ENCODE measurements around the gene SYTL5. TPM values are rescaled to one million over a fixed set of nuclear protein-coding genes. Genes with fewer than 3 reads are reported as not detected.

The SYTL5 gene
- total and polyA plus RNA-seq, 9 donors = 0.10 to 2.8 (median 0.18) TPM; not detected in 2

DNA sequence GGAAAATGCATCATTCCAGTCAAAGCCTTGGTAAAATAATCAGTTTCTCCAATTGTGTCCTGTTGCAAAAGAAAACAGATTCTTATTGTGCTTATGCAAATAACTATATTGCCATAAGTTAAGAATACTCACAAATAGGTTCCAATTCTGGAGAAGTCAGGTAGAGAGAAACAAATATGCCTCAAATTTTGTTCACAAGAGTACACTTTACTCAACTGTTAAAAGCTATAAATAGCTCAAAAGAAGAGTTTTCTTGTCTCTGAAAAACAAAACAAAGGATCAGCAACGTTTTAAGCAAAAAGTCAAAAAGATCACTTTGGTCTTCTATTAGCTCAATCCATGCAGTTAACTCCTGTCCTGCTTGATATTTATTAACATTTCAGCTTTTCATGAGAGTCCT lies 21.9 kb downstream of the SYTL5 start:
- H3K27ac ChIP-seq = no peak overlapping the region
- no peaks in the 10 kb centered on the region for H3K9me3 ChIP-seq
- intact Hi-C loops (cut with DNase I) = no loop called here
- no peaks in the 10 kb centered on the region for H3K36me3 ChIP-seq
- H3K4me1 ChIP-seq (ENCODE audit: insufficient read depth) = no peaks in the 10 kb centered on the region
- H3K4me3 ChIP-seq = no peak overlapping the region
- WGBS, 3 donors = 13 to 31% (median 16%) methylated on average over 1 of the region's 1 CpG
- no peaks in the 10 kb centered on the region for H3K27me3 ChIP-seq
- no peak for TF ChIP-seq POLR2A (IDR thresholded peaks at IDR 0.05)
- TF ChIP-seq CTCF (IDR thresholded peaks at IDR 0.05) = no peak
- no peak for TF ChIP-seq EP300 (IDR thresholded peaks at IDR 0.05)
- DNase-seq = no peak

DNA sequence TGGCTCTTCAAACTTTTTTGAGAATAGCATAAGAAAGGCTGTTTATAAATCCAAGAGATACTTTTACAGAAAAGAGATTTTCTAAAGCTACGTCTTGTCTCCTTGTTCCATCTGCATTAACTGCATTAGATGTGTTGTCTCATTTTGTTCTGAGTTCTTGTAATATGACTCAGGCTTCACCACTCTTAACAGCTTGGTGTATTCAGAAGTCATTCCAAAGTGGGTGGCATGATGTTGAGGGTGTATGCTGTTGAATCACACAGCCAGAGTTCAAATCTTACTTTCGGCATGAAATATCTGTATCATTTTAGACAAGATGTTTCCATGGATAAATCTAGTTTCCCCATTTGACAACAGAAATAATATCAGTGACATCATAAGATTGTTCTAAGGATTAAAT lies 30.1 kb downstream of the SYTL5 start:
- Histone ChIP-seq H3K36me3 (no peaks in the 10 kb centered on the region), H3K4me3 (no peak overlapping the region), H3K9me3 (no peaks in the 10 kb centered on the region), H3K27me3 (no peaks in the 10 kb centered on the region), H3K27ac (no peak overlapping the region), H3K4me1 (ENCODE audit: insufficient read depth) (no peaks in the 10 kb centered on the region)
- TF ChIP-seq POLR2A (IDR thresholded peaks at IDR 0.05) = no peak
- TF ChIP-seq CTCF (IDR thresholded peaks at IDR 0.05) = no peak
- no peak for TF ChIP-seq EP300 (IDR thresholded peaks at IDR 0.05)
- no peak for DNase-seq
- WGBS, 3 donors = 88 to 96% (median 92%) methylated on average over 2 of the region's 2 CpGs
- intact Hi-C loops (cut with DNase I) = no loop called here

GRCh38 chrX:38038501-38038900 lies 32.1 kb downstream of the SYTL5 start:
- no peaks in the 10 kb centered on the region for H3K36me3 ChIP-seq
- H3K27ac ChIP-seq = no peak overlapping the region
- no peak for TF ChIP-seq CTCF (IDR thresholded peaks at IDR 0.05)
- TF ChIP-seq POLR2A (IDR thresholded peaks at IDR 0.05) = no peak
- TF ChIP-seq EP300 (IDR thresholded peaks at IDR 0.05) = no peak
- no peak for DNase-seq
- intact Hi-C loops (cut with DNase I) = no loop called here
- H3K9me3 ChIP-seq = no peaks in the 10 kb centered on the region
- H3K27me3 ChIP-seq = no peaks in the 10 kb centered on the region
- no peaks in the 10 kb centered on the region for H3K4me1 ChIP-seq (ENCODE audit: insufficient read depth)
- H3K4me3 ChIP-seq = no peak overlapping the region
- WGBS, 3 donors = 37 to 44% (median 40%) methylated on average over 2 of the region's 2 CpGs

DNA sequence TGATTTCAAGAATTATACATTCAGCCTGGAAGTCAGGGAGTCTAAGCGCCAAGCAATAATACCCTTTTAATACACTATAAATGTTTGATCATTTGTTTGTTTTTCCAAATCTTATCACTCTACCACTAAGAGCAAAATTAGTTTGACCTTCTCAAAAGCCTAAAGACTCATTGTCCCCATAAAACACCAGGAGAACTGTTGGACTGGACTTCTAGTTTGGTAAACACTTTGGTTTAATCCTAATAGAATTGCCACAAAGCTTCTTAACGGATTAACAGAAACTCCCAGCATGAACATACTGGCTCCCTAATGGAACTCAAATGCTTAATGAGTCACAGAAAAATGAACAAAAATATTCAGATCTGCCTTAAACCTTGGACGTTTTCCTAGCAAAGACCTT lies 34.9 kb downstream of the SYTL5 start:
- intact Hi-C loops (cut with DNase I) = no loop called here
- Histone ChIP-seq H3K4me3 (no peak overlapping the region), H3K4me1 (ENCODE audit: insufficient read depth) (no peaks in the 10 kb centered on the region), H3K36me3 (no peaks in the 10 kb centered on the region), H3K27me3 (no peaks in the 10 kb centered on the region), H3K9me3 (no peaks in the 10 kb centered on the region), H3K27ac (no peak overlapping the region)
- DNase-seq = no peak
- WGBS, 3 donors = 53 to 67% (median 54%) methylated on average over 3 of the region's 3 CpGs
- TF ChIP-seq POLR2A (IDR thresholded peaks at IDR 0.05) (no peak), CTCF (IDR thresholded peaks at IDR 0.05) (no peak), EP300 (IDR thresholded peaks at IDR 0.05) (no peak)

GRCh38 chrX:38044701-38045100 lies 38.3 kb downstream of the SYTL5 start:
- H3K27ac ChIP-seq = no peak overlapping the region

More at GRCh38 chrX:38044701-38045100, 38.3 kb downstream of the SYTL5 start:
- 17 to 37% (median 28%) methylated on average over 3 of the region's 3 CpGs for WGBS, 3 donors
- H3K27me3 ChIP-seq = no peaks in the 10 kb centered on the region
- no peaks in the 10 kb centered on the region for H3K36me3 ChIP-seq
- H3K9me3 ChIP-seq = no peaks in the 10 kb centered on the region
- TF ChIP-seq POLR2A (IDR thresholded peaks at IDR 0.05) = no peak
- TF ChIP-seq CTCF (IDR thresholded peaks at IDR 0.05) = no peak
- no peak for TF ChIP-seq EP300 (IDR thresholded peaks at IDR 0.05)
- H3K4me1 ChIP-seq (ENCODE audit: insufficient read depth) = no peaks in the 10 kb centered on the region
- H3K4me3 ChIP-seq = no peak overlapping the region
- intact Hi-C loops (cut with DNase I) = no loop called here
- no peak for DNase-seq

Measured in ovary (tissue), 9 donors.